Activated B cell treated with CpG ODN at 0.5 μM for 24 hours (primary cell): ENCODE measurements around the gene APOBEC3B. TPM values are rescaled to one million over a fixed set of nuclear protein-coding genes. Genes with fewer than 3 reads are reported as not detected.
A peak's percentile ranks its signal among the peaks of the same experiment; 100 is the strongest.
"Not testable (repeated sequence)": the region's sequence is repeated elsewhere in the genome, so short reads cannot be mapped to it uniquely, and the experiment has no call there.

Experiments
- ATAC-seq: fragments of 200-7000 bp; cut with Tn5 transposase; one replicate; pipeline ENCODE4 v1.10.0; 2021; ENCODE audit warnings: low read depth, mild to moderate bottlenecking, moderate library complexity
- CTCF ChIA-PET: fragments of 350-600 bp; sonication (Branson Sonifier 250); formaldehyde crosslinking; loops from one replicate; lab custom pipeline; 2021; ENCODE audit warnings: antibody characterized with exemption; lab: Charles Lee
- POLR2A ChIA-PET: fragments of 350-600 bp; sonication (Branson Sonifier 250); formaldehyde crosslinking; loops from one replicate; lab custom pipeline; 2021; ENCODE audit warnings: antibody characterized with exemption; lab: Charles Lee
- DNase-seq: peaks from one replicate; pipeline ENCODE4 v3.0.0; 2022
- H3K27ac Mint-ChIP-seq: one replicate; pipeline ENCODE4 v1.8.0; 2020; ENCODE audit warnings: mixed read lengths
- H3K27me3 Mint-ChIP-seq: one replicate; pipeline ENCODE4 v1.8.0; 2021; ENCODE audit warnings: mixed read lengths
- H3K36me3 Mint-ChIP-seq: one replicate; pipeline ENCODE4 v1.8.0; 2021; ENCODE audit warnings: low read depth, mixed read lengths
- H3K4me1 Mint-ChIP-seq: one replicate; pipeline ENCODE4 v1.8.0; 2021; ENCODE audit warnings: mixed read lengths
- H3K4me3 Mint-ChIP-seq: one replicate; pipeline ENCODE4 v1.8.0; 2020; ENCODE audit warnings: mild to moderate bottlenecking, mixed read lengths
- H3K9me3 Mint-ChIP-seq: one replicate; pipeline ENCODE4 v1.8.0; 2020; ENCODE audit warnings: mixed read lengths
- intact Hi-C: fragments of 100-400 bp; cut with micrococcal nuclease; formaldehyde crosslinking; loops from one replicate; pipeline ENCODE4 v1.15.1; 2024
- total RNA-seq: library from RNA; stranded (reverse); gene quantifications from 2 replicates; pipeline ENCODE4 v1.2.3, GENCODE V29; 2022
- TF ChIP-seq, protein P1 (sequence below): fragments of 200-600 bp; IDR thresholded peaks from one replicate; pipeline ENCODE4 v1.8.0; 2022; ENCODE audit warnings: antibody characterized with exemption, mild to moderate bottlenecking

The APOBEC3B gene
- total RNA-seq, 1 donor from 2014 or later: 8.0 TPM

DNA sequence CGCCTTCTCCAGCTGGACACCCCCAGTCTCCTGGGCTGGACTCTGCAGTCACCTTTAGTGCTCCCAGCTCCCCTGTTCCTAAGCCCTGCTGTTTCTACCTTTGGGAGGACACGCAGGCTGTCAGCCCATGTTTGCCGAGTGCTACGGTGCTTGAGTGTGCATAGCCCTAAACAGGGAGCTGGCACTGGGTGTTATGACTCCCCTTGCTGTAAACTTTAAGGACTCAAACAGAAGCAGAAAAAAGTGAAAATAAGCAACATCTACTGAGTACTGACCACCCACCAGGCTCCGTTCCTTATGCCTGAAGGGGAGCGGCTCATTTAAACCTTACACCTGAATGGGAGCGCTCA lies 7.3 kb upstream of the APOBEC3B start:
- no peak overlapping the region for H3K27ac Mint-ChIP-seq
- peaks cover 6% of the 10 kb centered on the region for H3K27me3 Mint-ChIP-seq
- no peak overlapping the region for H3K4me3 Mint-ChIP-seq
- intact Hi-C loops: loop anchor here (5.0 kb wide), 1 partner anchor 48 kb away; no protein-coding TSS in a partner anchor
- POLR2A ChIA-PET: interaction anchor here (2.0 kb wide), 1 partner anchor 29 kb away, joined by 13 read pairs; no protein-coding TSS in a partner anchor
- ATAC-seq (no peak), DNase-seq (no peak)
- no peaks in the 10 kb centered on the region for H3K9me3 Mint-ChIP-seq
- TF ChIP-seq, protein P1, sequence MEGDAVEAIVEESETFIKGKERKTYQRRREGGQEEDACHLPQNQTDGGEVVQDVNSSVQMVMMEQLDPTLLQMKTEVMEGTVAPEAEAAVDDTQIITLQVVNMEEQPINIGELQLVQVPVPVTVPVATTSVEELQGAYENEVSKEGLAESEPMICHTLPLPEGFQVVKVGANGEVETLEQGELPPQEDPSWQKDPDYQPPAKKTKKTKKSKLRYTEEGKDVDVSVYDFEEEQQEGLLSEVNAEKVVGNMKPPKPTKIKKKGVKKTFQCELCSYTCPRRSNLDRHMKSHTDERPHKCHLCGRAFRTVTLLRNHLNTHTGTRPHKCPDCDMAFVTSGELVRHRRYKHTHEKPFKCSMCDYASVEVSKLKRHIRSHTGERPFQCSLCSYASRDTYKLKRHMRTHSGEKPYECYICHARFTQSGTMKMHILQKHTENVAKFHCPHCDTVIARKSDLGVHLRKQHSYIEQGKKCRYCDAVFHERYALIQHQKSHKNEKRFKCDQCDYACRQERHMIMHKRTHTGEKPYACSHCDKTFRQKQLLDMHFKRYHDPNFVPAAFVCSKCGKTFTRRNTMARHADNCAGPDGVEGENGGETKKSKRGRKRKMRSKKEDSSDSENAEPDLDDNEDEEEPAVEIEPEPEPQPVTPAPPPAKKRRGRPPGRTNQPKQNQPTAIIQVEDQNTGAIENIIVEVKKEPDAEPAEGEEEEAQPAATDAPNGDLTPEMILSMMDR: no peak
- CTCF ChIA-PET: interaction anchor here (1.5 to 3.1 kb wide), 3 partner anchors 28 to 336 kb away, joined by 4 to 28 read pairs (median 8); no protein-coding TSS in a partner anchor
- H3K36me3 Mint-ChIP-seq: no peaks in the 10 kb centered on the region
- peaks cover 2% of the 10 kb centered on the region for H3K4me1 Mint-ChIP-seq

DNA sequence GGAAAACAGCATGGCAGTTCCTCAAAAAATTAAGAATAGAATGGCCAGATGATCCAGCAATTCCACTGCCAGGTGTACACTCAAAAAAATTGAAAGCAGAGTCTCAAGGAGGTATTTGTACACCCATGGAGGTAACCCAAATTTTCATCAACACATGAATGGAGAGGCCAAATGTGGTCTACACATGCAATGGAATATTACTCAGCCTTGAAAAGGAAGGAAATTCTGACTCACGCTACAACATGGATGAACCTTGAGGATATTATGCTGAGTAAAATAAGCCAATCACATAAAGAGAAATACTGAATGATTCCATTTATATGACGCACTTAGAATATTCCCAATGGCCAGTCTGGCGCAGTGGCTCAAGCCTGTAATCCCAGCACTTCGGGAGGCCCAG lies 4.9 kb upstream of the APOBEC3B start:
- intact Hi-C loops, H3K9me3 Mint-ChIP-seq, CTCF ChIA-PET, H3K27me3 Mint-ChIP-seq, H3K36me3 Mint-ChIP-seq, DNase-seq, ATAC-seq, H3K4me3 Mint-ChIP-seq, POLR2A ChIA-PET, H3K27ac Mint-ChIP-seq: not testable (repeated sequence)
- H3K4me1 Mint-ChIP-seq: peaks cover 15% of the 10 kb centered on the region

DNA sequence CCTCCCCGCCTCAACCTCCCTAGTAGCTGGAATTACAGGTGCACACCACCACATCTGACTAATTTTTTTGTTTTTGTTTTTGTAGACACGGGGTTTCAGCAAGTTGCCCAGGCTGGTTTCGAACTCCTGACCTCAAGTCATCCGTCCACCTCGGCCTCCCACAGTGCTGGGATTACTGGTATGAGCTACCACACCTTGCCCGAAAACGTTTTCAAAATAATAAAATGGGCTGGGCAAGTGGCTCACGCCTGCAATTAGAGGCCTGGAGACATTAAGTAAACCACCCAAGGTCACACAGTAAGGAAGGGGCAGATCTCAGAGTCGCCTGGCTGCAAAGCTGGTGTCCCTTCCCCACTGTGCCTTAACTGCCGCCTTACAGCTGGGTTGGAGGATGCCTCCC lies 1.6 kb upstream of the APOBEC3B start:
- ChIA-PET POLR2A (interaction anchor here (0.6 to 0.9 kb wide), 3 partner anchors 20 to 338 kb away, joined by 3 to 6 read pairs (median 4); no protein-coding TSS in a partner anchor), CTCF (interaction anchor here (3.8 kb wide), 1 partner anchor 24 kb away, joined by 28 read pairs; no protein-coding TSS in a partner anchor)
- DNase-seq, H3K4me3 Mint-ChIP-seq, ATAC-seq, intact Hi-C loops, H3K27me3 Mint-ChIP-seq, H3K36me3 Mint-ChIP-seq, H3K9me3 Mint-ChIP-seq, H3K27ac Mint-ChIP-seq: not testable (repeated sequence)
- H3K4me1 Mint-ChIP-seq: peaks cover 44% of the 10 kb centered on the region

DNA sequence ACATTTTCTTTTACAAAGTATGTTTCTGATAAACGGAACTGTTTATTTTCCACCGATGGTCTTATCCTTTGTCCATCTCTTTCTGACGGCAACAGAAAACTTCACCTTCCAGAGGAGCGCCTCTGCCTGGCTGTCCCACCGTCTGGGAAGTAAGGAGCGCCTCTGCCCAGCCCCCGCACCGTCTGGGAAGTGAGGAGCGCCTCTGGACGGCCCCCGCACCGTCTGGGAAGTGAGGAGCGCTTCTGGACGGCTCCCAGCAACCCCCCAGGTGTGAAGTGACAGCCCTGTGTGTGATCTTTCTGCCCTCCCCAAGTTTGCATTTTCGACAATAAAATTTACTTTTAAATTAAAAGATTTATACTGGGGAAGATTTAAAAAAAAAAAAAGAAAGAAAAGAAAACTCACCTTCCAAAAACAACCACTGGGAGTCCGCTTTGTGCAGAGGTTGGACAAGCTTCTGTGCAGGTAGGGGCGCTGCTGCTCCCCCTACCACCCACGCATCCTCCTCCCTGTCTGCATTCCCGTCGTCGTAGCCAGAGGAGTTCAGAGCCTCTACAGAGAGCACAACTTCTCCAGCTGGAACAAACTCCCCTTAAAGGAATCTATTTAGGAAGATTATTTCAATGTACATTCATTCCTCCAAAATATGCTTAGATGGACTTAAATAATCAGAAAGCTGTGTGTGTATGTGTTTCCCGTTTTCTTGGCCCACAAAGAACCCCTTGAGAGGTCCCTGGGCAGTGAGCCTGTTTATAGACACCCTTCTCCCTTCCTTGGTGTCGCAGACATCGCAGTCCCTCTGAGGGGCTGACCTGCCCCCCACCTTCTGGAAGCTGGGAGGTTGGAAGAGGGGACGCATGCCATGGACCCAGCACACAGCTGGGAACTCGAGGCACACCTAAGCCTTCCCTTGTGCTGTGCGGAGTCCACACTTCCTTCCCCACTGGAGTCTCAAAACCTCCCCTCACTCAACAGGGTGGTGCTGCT lies 849 bp upstream of the APOBEC3B start:
- intact Hi-C loops: no loop called here
- TF ChIP-seq, protein P1: no peak

DNA sequence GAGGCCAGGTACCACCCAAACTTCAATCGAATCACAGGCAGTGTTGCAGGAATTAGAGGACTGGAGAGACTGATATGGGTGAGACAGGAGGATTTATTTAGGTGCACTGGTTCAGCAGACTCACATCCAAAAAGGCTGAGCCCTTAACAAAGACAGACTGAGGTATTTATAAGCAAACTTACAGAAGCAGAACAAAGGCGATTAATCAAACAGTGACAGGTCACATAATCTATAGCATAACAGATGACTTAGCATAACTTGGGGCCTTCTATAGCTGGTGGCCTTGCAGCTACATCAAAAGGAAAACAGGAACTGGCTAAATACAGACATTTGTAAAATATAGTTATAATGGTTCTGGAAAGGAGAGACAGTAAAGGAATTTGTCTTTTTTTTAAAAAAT lies 2.1 kb downstream of the APOBEC3B start:
- H3K27ac Mint-ChIP-seq: peak overlapping the region; percentile 97
- intact Hi-C loops: no loop called here
- CTCF ChIA-PET: interaction anchor here (3.3 kb wide), 1 partner anchor 114 kb away, joined by 9 read pairs; no protein-coding TSS in a partner anchor

More for the DNA sequence above, 849 bp upstream of the APOBEC3B start:
- ChIA-PET CTCF (interaction anchor here (1.0 to 3.8 kb wide), 6 partner anchors 8 to 137 kb away, joined by 3 to 28 read pairs (median 6); no protein-coding TSS in a partner anchor), POLR2A (interaction anchor here (0.6 to 1.4 kb wide), 6 partner anchors 40 to 338 kb away, joined by 3 to 5 read pairs (median 4); partner anchors contain the start of genes CBX7 and RPL3)
- H3K9me3 Mint-ChIP-seq: peaks cover 3% of the 10 kb centered on the region
- DNase-seq (no peak), ATAC-seq (peak; percentile 5)
- H3K36me3 Mint-ChIP-seq: no peaks in the 10 kb centered on the region
- no peaks in the 10 kb centered on the region for H3K27me3 Mint-ChIP-seq
- H3K4me3 Mint-ChIP-seq: peak overlapping the region; percentile 88
- H3K27ac Mint-ChIP-seq: peak overlapping the region; percentile 82
- peaks cover 50% of the 10 kb centered on the region for H3K4me1 Mint-ChIP-seq

DNA sequence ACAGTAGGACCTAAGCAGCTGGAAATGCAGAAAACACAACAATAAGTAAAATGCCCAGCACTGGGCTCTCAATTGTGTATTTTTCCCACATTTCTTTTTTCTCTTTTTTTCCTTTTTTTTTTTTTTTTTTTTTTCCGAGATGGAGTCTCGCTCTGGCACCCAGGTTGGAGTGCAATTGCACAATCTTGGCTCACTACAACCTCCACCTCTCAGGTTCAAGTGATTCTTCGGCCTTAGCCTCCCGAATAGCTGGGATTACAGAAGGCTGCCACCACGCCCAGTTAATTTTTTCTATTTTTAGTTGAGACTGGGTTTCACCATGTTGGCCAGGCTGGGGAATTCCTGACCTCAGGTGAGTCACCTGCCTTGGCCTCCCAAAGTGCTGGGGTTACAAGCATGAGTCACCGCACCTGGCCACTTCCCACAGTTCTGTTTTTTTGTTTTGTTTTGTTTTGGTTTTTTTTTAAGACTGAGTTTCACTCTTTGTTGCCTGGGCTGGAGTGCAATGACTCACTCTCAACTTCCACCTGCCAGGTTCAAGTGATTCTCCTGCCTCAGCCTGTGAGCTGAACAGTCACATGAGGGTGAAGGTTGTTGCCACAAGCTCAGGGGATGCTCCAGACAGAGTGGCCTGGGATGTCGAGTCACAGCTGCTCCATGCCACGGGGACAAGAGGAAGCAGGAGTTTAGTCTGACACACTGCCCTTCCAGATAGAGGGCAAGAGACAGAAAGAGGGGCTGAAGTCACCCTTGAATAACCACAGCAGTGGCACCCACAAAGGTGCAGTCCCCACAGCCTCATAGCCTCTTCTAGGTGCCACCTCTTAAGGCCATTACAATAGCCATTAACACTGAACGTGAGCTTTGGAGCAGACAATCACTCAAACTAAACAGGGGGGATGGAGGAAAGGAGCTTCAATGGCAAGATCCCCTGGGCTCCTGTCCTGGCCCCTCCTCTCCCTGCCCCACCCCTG lies 2.9 kb downstream of the APOBEC3B start:
- DNase-seq (peak; percentile 59), ATAC-seq (peak; percentile 69)
- not testable (repeated sequence) for H3K36me3 Mint-ChIP-seq, H3K27me3 Mint-ChIP-seq, H3K9me3 Mint-ChIP-seq
- ChIA-PET POLR2A (interaction anchor here (0.6 to 1.8 kb wide), 17 partner anchors 12 to 1150 kb away, joined by 3 to 19 read pairs (median 7); partner anchors contain the start of genes APOBEC3D, APOBEC3G and RPL3), CTCF (interaction anchor here (0.6 to 1.1 kb wide), 3 partner anchors 18 to 168 kb away, joined by 3 to 5 read pairs (median 3); partner anchors contain the start of gene CBX7)
- H3K4me3 Mint-ChIP-seq: peak overlapping the region; percentile 65
- peak overlapping the region; percentile 97 for H3K27ac Mint-ChIP-seq
- intact Hi-C loops: loop anchor here (1.0 kb wide), 1 partner anchor 44 kb away; no protein-coding TSS in a partner anchor
- peaks cover 63% of the 10 kb centered on the region for H3K4me1 Mint-ChIP-seq

More for the DNA sequence above, 2.1 kb downstream of the APOBEC3B start:
- POLR2A ChIA-PET: interaction anchor here (0.6 to 1.8 kb wide), 9 partner anchors 12 to 459 kb away, joined by 3 to 16 read pairs (median 6); partner anchors contain the start of genes APOBEC3D, APOBEC3G and RPL3
- TF ChIP-seq, protein P1: no peak
- DNase-seq (no peak), ATAC-seq (no peak)
- peaks cover 3% of the 10 kb centered on the region for H3K9me3 Mint-ChIP-seq
- H3K4me3 Mint-ChIP-seq: no peak overlapping the region
- H3K27me3 Mint-ChIP-seq: no peaks in the 10 kb centered on the region
- H3K36me3 Mint-ChIP-seq: no peaks in the 10 kb centered on the region
- H3K4me1 Mint-ChIP-seq: peaks cover 58% of the 10 kb centered on the region
